Karpas-422 (cell line): ENCODE results near the gene RAB35. TPM values are rescaled to one million over a fixed set of nuclear protein-coding genes. Genes with fewer than 3 reads are reported as not detected.

Experiments
- DNase-seq: peaks from one replicate; pipeline ENCODE4 v3.0.0-alpha.2; 2015
- H2AFZ ChIP-seq: fragments of 200-600 bp; sonication (generic); 2 replicates; pipeline ENCODE4 v1.6.1; 2014; ENCODE audit warnings: antibody characterized with exemption, low read length, mixed read lengths
- H3K27ac ChIP-seq: fragments of 200-600 bp; sonication (generic); 2 replicates; pipeline ENCODE4 v1.5.1; 2014; ENCODE audit warnings: mild to moderate bottlenecking, low read length, moderate library complexity
- H3K27me3 ChIP-seq: fragments of 200-600 bp; sonication (generic); 2 replicates; pipeline ENCODE4 v1.6.1; 2014; ENCODE audit warnings: low read length, mixed read lengths
- H3K36me3 ChIP-seq: fragments of 200-600 bp; sonication (generic); 2 replicates; pipeline ENCODE4 v1.6.1; 2014; ENCODE audit warnings: low read length, mixed read lengths; ENCODE audit not compliant: insufficient read depth
- H3K4me1 ChIP-seq: fragments of 200-600 bp; sonication (generic); 2 replicates; pipeline ENCODE4 v1.6.1; 2014; ENCODE audit warnings: mild to moderate bottlenecking, low read length, mixed read lengths
- H3K4me2 ChIP-seq: fragments of 200-600 bp; sonication (generic); 2 replicates; pipeline ENCODE4 v1.6.1; 2014; ENCODE audit warnings: low read length, low read depth, mild to moderate bottlenecking; ENCODE audit not compliant: poor library complexity, severe bottlenecking
- H3K4me3 ChIP-seq: fragments of 200-600 bp; sonication (generic); 2 replicates; pipeline ENCODE4 v1.5.1; 2014; ENCODE audit warnings: mild to moderate bottlenecking, antibody characterized with exemption, low read length, mixed read lengths
- H3K79me2 ChIP-seq: fragments of 200-600 bp; sonication (generic); 2 replicates; pipeline ENCODE4 v1.6.1; 2014; ENCODE audit warnings: mild to moderate bottlenecking, low read length, mixed read lengths
- H3K9ac ChIP-seq: fragments of 200-600 bp; sonication (generic); 2 replicates; pipeline ENCODE4 v1.6.0; 2014; ENCODE audit warnings: low read length
- H3K9me2 ChIP-seq: fragments of 200-600 bp; sonication (generic), shearing (Covaris generic); replicated peaks from 2 replicates; pipeline ENCODE4 v1.6.0; 2014; ENCODE audit warnings: mild to moderate bottlenecking, low read length, moderate library complexity; ENCODE audit not compliant: insufficient read depth
- H3K9me3 ChIP-seq: fragments of 300-700, 200-600 bp; sonication (generic); 2 replicates; pipeline ENCODE4 v1.6.1; 2014; ENCODE audit warnings: low read length, mixed read lengths
- H4K20me1 ChIP-seq: fragments of 200-600 bp; sonication (generic); 2 replicates; pipeline ENCODE4 v1.6.1; 2014; ENCODE audit warnings: mild to moderate bottlenecking, antibody characterized with exemption, low read length, low read depth; ENCODE audit not compliant: insufficient read depth
- total RNA-seq: library from RNA; depleted of rRNA; stranded (reverse); fragments of >200 nt; shearing (Covaris generic); gene quantifications from 2 replicates; pipeline ENCODE4 v1.2.3, GENCODE V29; 2014; ENCODE audit warnings: low replicate concordance

RAB35 gene
- total RNA-seq, 1 experiment from 2014 or later: 18.9 TPM

- Histone ChIP-seq H3K4me3 (no peak overlapping the region), H3K9me2 (no peaks in the 10 kb centered on the region), H3K36me3 (peaks cover 59% of the 10 kb centered on the region; the same call in 1 of the 2 replicates)
Observed at GRCh38 chr12:120131116-120131515, 14.6 kb upstream of the RAB35 start.

GRCh38 chr12:120130011-120130410 is 13.5 kb upstream of the RAB35 start:
- peaks cover 51% of the 10 kb centered on the region; the same call in 1 of the 2 replicates for H3K36me3 ChIP-seq
- H3K9me2 ChIP-seq: no peaks in the 10 kb centered on the region

More at GRCh38 chr12:120131116-120131515, 14.6 kb upstream of the RAB35 start:
- no peak overlapping the region for H2AFZ ChIP-seq
- peak overlapping the region; percentile 97 for H3K27ac ChIP-seq
- peaks cover 8% of the 10 kb centered on the region for H3K79me2 ChIP-seq
- no peaks in the 10 kb centered on the region for H4K20me1 ChIP-seq
- no peak for DNase-seq
- no peaks in the 10 kb centered on the region for H3K27me3 ChIP-seq
- peaks cover 44% of the 10 kb centered on the region for H3K4me1 ChIP-seq
- H3K4me2 ChIP-seq: no peak overlapping the region
- 0 out of 2 replicates have a peak overlapping the region, but pooled peaks have one; percentile 53 for H3K9ac ChIP-seq
- H3K9me3 ChIP-seq: no peaks in the 10 kb centered on the region

GRCh38 chr12:120126635-120127005 is 10.1 kb upstream of the RAB35 start:
- Histone ChIP-seq H3K27me3 (no peaks in the 10 kb centered on the region), H3K9me3 (no peaks in the 10 kb centered on the region), H3K79me2 (peaks cover under 1% of the 10 kb centered on the region; the same call in 1 of the 2 replicates), H3K9ac (no peak overlapping the region), H3K27ac (no peak overlapping the region), H3K36me3 (peaks cover 28% of the 10 kb centered on the region; the same call in 1 of the 2 replicates), H3K4me2 (no peak overlapping the region), H3K9me2 (no peaks in the 10 kb centered on the region), H3K4me3 (no peak overlapping the region), H3K4me1 (peaks cover 27% of the 10 kb centered on the region), H4K20me1 (no peaks in the 10 kb centered on the region), H2AFZ (no peak overlapping the region)
- DNase-seq: no peak

More at GRCh38 chr12:120130011-120130410, 13.5 kb upstream of the RAB35 start:
- no peak overlapping the region for H3K4me2 ChIP-seq
- no peaks in the 10 kb centered on the region for H4K20me1 ChIP-seq
- H3K27ac ChIP-seq: no peak overlapping the region
- H3K4me1 ChIP-seq: peaks cover 35% of the 10 kb centered on the region
- no peaks in the 10 kb centered on the region for H3K27me3 ChIP-seq
- H3K9me3 ChIP-seq: no peaks in the 10 kb centered on the region
- peaks cover 8% of the 10 kb centered on the region for H3K79me2 ChIP-seq
- DNase-seq: no peak
- H2AFZ ChIP-seq: no peak overlapping the region
- no peak overlapping the region for H3K9ac ChIP-seq
- no peak overlapping the region for H3K4me3 ChIP-seq

DNA sequence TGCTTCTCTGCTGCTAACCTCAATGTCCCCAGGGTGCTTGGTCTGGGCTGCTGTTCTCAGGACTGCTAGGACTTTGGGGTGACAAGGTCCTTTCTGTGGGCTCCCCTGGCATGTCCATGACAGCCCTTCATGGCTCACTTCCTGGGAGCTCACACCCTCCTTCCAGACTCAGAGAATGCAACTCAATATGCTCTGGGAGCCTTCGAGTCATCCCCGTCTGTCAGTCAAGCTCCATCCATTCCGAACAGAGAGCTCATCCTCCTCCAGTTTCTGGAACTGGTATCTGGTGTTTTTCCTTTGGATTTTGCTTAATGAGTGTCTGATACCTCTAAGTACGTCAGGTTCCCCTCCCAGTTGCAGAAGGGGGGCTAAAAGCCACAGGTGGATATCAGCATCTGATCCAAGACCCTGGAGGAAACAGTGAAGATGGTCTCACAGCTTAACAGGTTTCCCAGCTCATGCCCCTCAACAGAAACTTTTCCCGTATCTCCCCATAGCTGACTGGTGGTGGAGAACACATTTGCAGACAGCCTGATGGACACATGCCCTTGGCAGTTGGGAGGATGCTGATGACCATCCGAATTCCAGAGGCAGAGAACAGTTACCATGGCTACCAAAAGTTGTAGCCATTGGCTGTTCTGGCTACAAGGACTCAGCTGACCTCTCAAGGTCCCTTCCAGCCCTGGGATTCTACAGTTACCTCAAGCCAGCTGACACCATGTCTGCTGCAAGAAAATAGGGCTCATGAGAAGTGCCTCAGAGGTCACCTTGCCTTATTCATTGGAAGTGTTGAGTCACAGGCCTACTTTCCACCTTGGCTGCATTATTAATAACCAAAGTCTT is 9.5 kb upstream of the RAB35 start:
- Histone ChIP-seq H3K4me3 (no peak overlapping the region), H3K9me2 (no peaks in the 10 kb centered on the region), H4K20me1 (no peaks in the 10 kb centered on the region), H3K79me2 (no peaks in the 10 kb centered on the region), H3K9ac (no peak overlapping the region), H3K27ac (no peak overlapping the region), H3K9me3 (no peaks in the 10 kb centered on the region), H3K4me2 (no peak overlapping the region), H3K4me1 (peaks cover 32% of the 10 kb centered on the region), H2AFZ (no peak overlapping the region), H3K27me3 (no peaks in the 10 kb centered on the region), H3K36me3 (peaks cover 22% of the 10 kb centered on the region; the same call in 1 of the 2 replicates)
- no peak for DNase-seq

- Histone ChIP-seq H4K20me1 (no peaks in the 10 kb centered on the region), H3K9ac (no peak overlapping the region), H3K9me2 (no peaks in the 10 kb centered on the region), H2AFZ (no peak overlapping the region), H3K4me1 (peaks cover 40% of the 10 kb centered on the region), H3K79me2 (no peaks in the 10 kb centered on the region), H3K27me3 (no peaks in the 10 kb centered on the region), H3K4me3 (no peak overlapping the region), H3K9me3 (no peaks in the 10 kb centered on the region), H3K36me3 (0 out of 2 replicates have a peak, but pooled peaks cover 12% of the 10 kb centered on the region), H3K4me2 (no peak overlapping the region), H3K27ac (0 out of 2 replicates have a peak overlapping the region, but pooled peaks have one; percentile 70)
- no peak for DNase-seq
Observed at GRCh38 chr12:120125029-120125428, 8.5 kb upstream of the RAB35 start.

- Histone ChIP-seq H3K4me2 (peak overlapping the region; percentile 54), H3K9ac (peak overlapping the region; percentile 48), H3K36me3 (no peaks in the 10 kb centered on the region), H4K20me1 (no peaks in the 10 kb centered on the region), H3K9me2 (no peaks in the 10 kb centered on the region), H3K4me3 (peak overlapping the region; percentile 32), H3K27me3 (no peaks in the 10 kb centered on the region), H3K9me3 (no peaks in the 10 kb centered on the region), H2AFZ (no peak overlapping the region), H3K27ac (peak overlapping the region; percentile 89), H3K4me1 (peaks cover 62% of the 10 kb centered on the region), H3K79me2 (peaks cover 19% of the 10 kb centered on the region)
- DNase-seq: peak; percentile 70
Observed at GRCh38 chr12:120121766-120122293, 5.3 kb upstream of the RAB35 start.

GRCh38 chr12:120121343-120121742 is 4.8 kb upstream of the RAB35 start:
- Histone ChIP-seq H3K36me3 (no peaks in the 10 kb centered on the region), H3K27me3 (no peaks in the 10 kb centered on the region), H2AFZ (no peak overlapping the region), H3K9ac (peak overlapping the region; percentile 48), H3K4me3 (peak overlapping the region; percentile 32), H3K27ac (peak overlapping the region; percentile 89), H3K9me3 (no peaks in the 10 kb centered on the region), H3K4me1 (peaks cover 62% of the 10 kb centered on the region), H4K20me1 (no peaks in the 10 kb centered on the region), H3K4me2 (peak overlapping the region; percentile 54), H3K9me2 (no peaks in the 10 kb centered on the region), H3K79me2 (peaks cover 19% of the 10 kb centered on the region)
- no peak for DNase-seq

GRCh38 chr12:120119271-120119973 is 2.9 kb upstream of the RAB35 start:
- Histone ChIP-seq H3K4me3 (0 out of 2 replicates have a peak overlapping the region, but pooled peaks have one; percentile 90), H3K9me2 (no peaks in the 10 kb centered on the region), H3K4me2 (peak overlapping the region; percentile 83)

More at GRCh38 chr12:120119271-120119973, 2.9 kb upstream of the RAB35 start:
- Histone ChIP-seq H3K4me1 (peaks cover 77% of the 10 kb centered on the region), H3K36me3 (peaks cover 7% of the 10 kb centered on the region; the same call in 1 of the 2 replicates), H4K20me1 (peaks cover 16% of the 10 kb centered on the region; the same call in 1 of the 2 replicates), H3K9me3 (no peaks in the 10 kb centered on the region), H2AFZ (no peak overlapping the region), H3K27me3 (no peaks in the 10 kb centered on the region), H3K79me2 (peaks cover 37% of the 10 kb centered on the region), H3K27ac (peak overlapping the region; percentile 89), H3K9ac (peak overlapping the region; percentile 90)
- peak; percentile 69 for DNase-seq
